OCI-LY7 (cell line): ENCODE data around the gene CD46. TPM values are rescaled to one million over a fixed set of nuclear protein-coding genes. Genes with fewer than 3 reads are reported as not detected.
"Not testable (repeated sequence)": the region's sequence is repeated elsewhere in the genome, so short reads cannot be mapped to it uniquely, and the experiment has no call there.

Experiments used
- BruUV-seq: library from RNA; stranded (reverse); fragments of 400-500 nt; replicated peaks from 2 replicates; lab custom pipeline; 2021; lab: Mats Ljungman, UMichigan
- CTCF ChIA-PET: fragments of 300-600 bp; sonication (Branson Sonifier 250); formaldehyde crosslinking; loops from one replicate; lab custom pipeline; 2022; ENCODE audit warnings: antibody characterized with exemption; ENCODE audit not compliant: unreplicated experiment; lab: Charles Lee
- POLR2A ChIA-PET: fragments of 300-600 bp; sonication (Branson Sonifier 250); formaldehyde crosslinking; loops from one replicate; lab custom pipeline; 2022; ENCODE audit warnings: antibody characterized with exemption; lab: Charles Lee
- DNase-seq: peaks from one replicate; pipeline ENCODE4 v3.0.0-alpha.2; 2015; ENCODE audit warnings: low spot score
- H2AFZ ChIP-seq: fragments of 200-600 bp; sonication (generic), shearing (Covaris generic); 2 replicates; pipeline ENCODE4 v1.6.1; 2014; ENCODE audit warnings: mild to moderate bottlenecking, antibody characterized with exemption, low read length, moderate library complexity
- H3K27ac ChIP-seq: fragments of 200-600 bp; sonication (generic); 2 replicates; pipeline ENCODE4 v1.5.1; 2014; ENCODE audit warnings: mixed run types, low read depth, mild to moderate bottlenecking, moderate library complexity, low read length, inconsistent platforms; ENCODE audit not compliant: poor library complexity, severe bottlenecking
- H3K36me3 ChIP-seq: fragments of 200-600 bp; sonication (generic); 2 replicates; pipeline ENCODE4 v1.6.1; 2014; ENCODE audit warnings: mild to moderate bottlenecking, antibody characterized with exemption, low read length, moderate library complexity, mixed read lengths; ENCODE audit not compliant: insufficient read depth
- H3K4me1 ChIP-seq: fragments of 200-600 bp; sonication (generic); 2 replicates; pipeline ENCODE4 v1.5.1; 2014; ENCODE audit warnings: mild to moderate bottlenecking, low read length; ENCODE audit not compliant: insufficient read depth, poor library complexity, severe bottlenecking
- H3K4me2 ChIP-seq: fragments of 200-600 bp; sonication (generic); 2 replicates; pipeline ENCODE4 v1.6.1; 2014; ENCODE audit warnings: mild to moderate bottlenecking, low read length
- H3K4me3 ChIP-seq: fragments of 200-600 bp; sonication (generic); 2 replicates; pipeline ENCODE4 v1.5.1; 2014; ENCODE audit warnings: mild to moderate bottlenecking, low read depth, low read length; ENCODE audit not compliant: poor library complexity, severe bottlenecking
- H3K79me2 ChIP-seq: fragments of 200-600 bp; sonication (generic); 2 replicates; pipeline ENCODE4 v1.6.1; 2016; ENCODE audit warnings: low read depth, mild to moderate bottlenecking, low read length, moderate library complexity, mixed read lengths; ENCODE audit not compliant: insufficient read depth
- H3K9me2 ChIP-seq: fragments of 200-600 bp; sonication (generic); 2 replicates; pipeline ENCODE4 v1.6.1; 2016; ENCODE audit warnings: mild to moderate bottlenecking, low read length, mixed read lengths; ENCODE audit not compliant: insufficient read depth
- H3K9me3 ChIP-seq: fragments of 200-600 bp; sonication (generic); 2 replicates; pipeline ENCODE4 v1.6.1; 2014; ENCODE audit warnings: mild to moderate bottlenecking, mixed run types, low read length, mixed read lengths
- H4K20me1 ChIP-seq: fragments of 200-600 bp; sonication (generic); 2 replicates; pipeline ENCODE4 v1.6.1; 2014; ENCODE audit warnings: mild to moderate bottlenecking, antibody characterized with exemption, low read length, moderate library complexity, mixed read lengths; ENCODE audit not compliant: insufficient read depth
- CTCF ChIP-seq: fragments of 200-600 bp; sonication (generic); conservative IDR thresholded peaks from 2 replicates; pipeline ENCODE4 v1.5.1; 2014; ENCODE audit warnings: mild to moderate bottlenecking, antibody characterized with exemption, low read length, moderate library complexity, mixed read lengths
- EZH2phosphoT487 ChIP-seq: fragments of 200-600 bp; sonication (generic); IDR thresholded peaks from 2 replicates; pipeline ENCODE4 v1.6.1; 2018; ENCODE audit warnings: low read depth, borderline replicate concordance, mild to moderate bottlenecking, mixed run types, antibody characterized with exemption, low read length, moderate library complexity, mixed read lengths
- intact Hi-C: fragments of 100-400 bp; cut with micrococcal nuclease; formaldehyde crosslinking; loops from one replicate; pipeline ENCODE4 v1.10.0; 2022; ENCODE audit not compliant: unreplicated experiment
- total RNA-seq, 2 experiments: library from RNA; depleted of rRNA in 1 of 2; stranded (reverse); fragments of >200 nt in 1 of 2; shearing (Covaris generic) in 1 of 2; gene quantifications; 2 replicates each; pipeline ENCODE4 v1.2.3, GENCODE V29; 2014 to 2022

Gene CD46
- total RNA-seq, 2 experiments from 2014 or later = 83.2 to 83.8 TPM

GRCh38 chr1:207738158-207738659, 13.6 kb upstream of the CD46 start:
- H3K79me2 ChIP-seq, intact Hi-C loops, H3K9me2 ChIP-seq, H3K4me2 ChIP-seq, H3K4me3 ChIP-seq, H3K9me3 ChIP-seq, H3K36me3 ChIP-seq, BruUV-seq, H3K27ac ChIP-seq, H3K4me1 ChIP-seq, H4K20me1 ChIP-seq, DNase-seq: not testable (repeated sequence)
- ChIA-PET CTCF (interaction anchor here (0.8 kb wide), 1 partner anchor 85 kb away, joined by 3 read pairs; no protein-coding TSS in a partner anchor), POLR2A (interaction anchor here (0.8 to 1.1 kb wide), 3 partner anchors 9 to 17 kb away, joined by 3 to 4 read pairs (median 4); no protein-coding TSS in a partner anchor)
- H2AFZ ChIP-seq = peak overlapping the region; percentile 63

GRCh38 chr1:207740207-207740606, 11.6 kb upstream of the CD46 start:
- POLR2A ChIA-PET = interaction anchor here (0.7 kb wide), 1 partner anchor 24 kb away, joined by 3 read pairs; no protein-coding TSS in a partner anchor
- TF ChIP-seq EZH2phosphoT487 = no peak
- TF ChIP-seq CTCF = no peak
- Histone ChIP-seq H3K27ac (no peak overlapping the region), H4K20me1 (no peaks in the 10 kb centered on the region), H3K36me3 (no peaks in the 10 kb centered on the region), H3K79me2 (no peaks in the 10 kb centered on the region), H3K4me1 (peaks cover 24% of the 10 kb centered on the region), H3K4me2 (no peak overlapping the region), H3K9me2 (no peaks in the 10 kb centered on the region), H2AFZ (peak overlapping the region; percentile 33; the same call in 1 of the 2 replicates), H3K4me3 (no peak overlapping the region), H3K9me3 (no peaks in the 10 kb centered on the region)
- DNase-seq = no peak
- CTCF ChIA-PET = no interaction called here
- no TSS peak for BruUV-seq
- intact Hi-C loops = loop anchor here (10.0 kb wide), 1 partner anchor 285 kb away; the partner anchor contains the start of gene CR2

GRCh38 chr1:207742850-207743555, 8.9 kb upstream of the CD46 start:
- H3K4me2 ChIP-seq = no peak overlapping the region
- DNase-seq = no peak
- H2AFZ ChIP-seq = peak overlapping the region; percentile 39; the same call in 1 of the 2 replicates
- intact Hi-C loops = loop anchor here (10.0 kb wide), 1 partner anchor 288 kb away; the partner anchor contains the start of gene CR2
- no peaks in the 10 kb centered on the region for H3K9me2 ChIP-seq
- CTCF ChIA-PET = no interaction called here
- no peak overlapping the region for H3K4me3 ChIP-seq
- no peaks in the 10 kb centered on the region for H4K20me1 ChIP-seq
- BruUV-seq = no TSS peak
- H3K79me2 ChIP-seq = peaks cover 6% of the 10 kb centered on the region; the same call in 1 of the 2 replicates
- no peaks in the 10 kb centered on the region for H3K9me3 ChIP-seq
- peak overlapping the region; percentile 27 for H3K27ac ChIP-seq
- POLR2A ChIA-PET = no interaction called here
- no peak for TF ChIP-seq CTCF
- TF ChIP-seq EZH2phosphoT487 = no peak
- no peaks in the 10 kb centered on the region for H3K36me3 ChIP-seq
- peaks cover 52% of the 10 kb centered on the region for H3K4me1 ChIP-seq
